Endometrial microvascular endothelial cells (primary cell): ENCODE results near the gene RNF13. TPM values are rescaled to one million over a fixed set of nuclear protein-coding genes. Genes with fewer than 3 reads are reported as not detected.
"Not testable (repeated sequence)": the region's sequence is repeated elsewhere in the genome, so short reads cannot be mapped to it uniquely, and the experiment has no call there.

Source experiments
- in situ Hi-C: cut with HindIII; loops from 2 replicates; pipeline ENCODE4 v1.10.0; 2017; ENCODE audit warnings: low sequenced_read_pairs, low pct_unique_long_range_greater_than_20kb; ENCODE audit errors: inconsistent ontology term
- total RNA-seq: library from RNA; depleted of rRNA; stranded (reverse); fragments of >200 nt; gene quantifications from one replicate; pipeline ENCODE4 v1.2.3, GENCODE V29; 2015; ENCODE audit errors: inconsistent ontology term

The RNF13 gene
- total RNA-seq, 1 donor from 2014 or later: 47.9 TPM

DNA sequence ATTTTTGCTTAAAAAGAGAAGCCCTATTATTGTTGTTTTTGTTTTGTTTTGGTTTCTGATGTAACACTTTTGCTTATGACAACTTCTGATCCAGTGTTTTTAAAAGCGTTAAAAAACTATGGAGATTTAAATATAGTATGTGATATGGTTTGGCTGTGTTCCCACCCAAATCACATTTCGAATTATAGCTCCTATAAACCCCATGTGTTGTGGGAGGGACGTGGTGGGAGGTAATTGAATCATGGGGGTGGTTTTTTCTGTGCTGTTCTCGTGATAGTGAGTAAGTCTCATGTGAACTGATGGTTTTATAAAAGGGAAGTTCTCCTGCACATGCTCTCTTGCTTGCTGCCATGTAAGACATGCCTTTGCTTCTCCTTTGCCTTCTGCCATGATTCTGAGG, 16.6 kb downstream of the RNF13 start:
- in situ Hi-C loops: not testable (repeated sequence)

DNA sequence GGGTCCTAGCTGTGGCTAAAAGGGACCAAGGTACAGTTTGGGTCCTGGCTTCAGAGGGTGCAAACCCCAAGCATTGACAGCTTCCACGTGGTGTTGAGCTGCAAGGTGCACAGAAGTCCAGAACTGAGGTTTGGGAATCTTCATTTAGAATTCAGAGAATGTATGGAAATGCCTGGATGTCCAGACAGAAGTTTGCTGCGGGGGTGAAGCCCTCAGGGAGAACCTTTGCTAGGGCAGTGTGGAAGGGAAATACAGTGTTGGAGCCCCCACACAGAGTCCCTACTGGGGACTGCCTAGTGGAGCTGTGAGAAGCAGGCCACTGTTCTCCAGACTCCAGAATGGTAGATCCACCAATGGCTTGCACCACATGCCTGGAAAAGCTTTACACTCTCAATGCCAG, 17.9 kb downstream of the RNF13 start:
- in situ Hi-C loops: no loop called here

DNA sequence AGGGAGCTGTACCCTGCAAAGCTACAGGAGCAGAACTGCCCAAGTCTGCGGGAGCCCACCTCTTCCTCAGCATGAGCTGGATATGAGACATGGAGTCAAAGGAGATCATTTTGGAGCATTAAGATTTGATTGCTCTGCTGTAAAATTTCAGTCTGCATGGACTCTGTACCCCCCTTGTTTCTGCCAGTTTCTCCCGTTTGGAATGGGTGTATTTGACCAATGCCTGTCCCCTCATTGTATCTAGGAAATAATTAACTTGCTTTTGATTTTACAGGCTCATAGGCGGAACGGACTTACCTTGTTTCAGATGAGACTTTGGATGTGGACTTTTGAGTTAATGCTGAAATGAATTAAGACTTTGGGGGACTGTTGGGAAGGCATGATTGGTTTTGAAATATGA, 18.3 kb downstream of the RNF13 start:
- in situ Hi-C loops: no loop called here

DNA sequence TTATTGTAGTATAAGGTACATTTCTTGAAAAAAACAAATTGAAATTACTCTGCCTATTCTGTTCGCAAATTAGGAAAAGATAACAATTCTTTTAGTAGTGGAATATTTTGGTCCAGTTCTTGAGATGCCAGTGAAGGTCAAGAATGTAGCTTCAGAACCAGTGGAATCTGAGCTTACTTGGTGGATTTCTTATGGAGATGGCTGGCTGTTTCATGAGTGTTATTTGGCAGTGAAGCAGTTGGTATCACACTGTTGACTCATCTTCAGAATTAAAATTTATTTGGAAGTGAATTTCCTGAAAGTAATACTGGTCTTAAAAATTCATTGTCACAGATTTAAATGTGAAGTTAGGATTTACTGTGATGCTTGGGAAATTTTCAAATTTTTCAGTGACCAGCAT, 19.1 kb downstream of the RNF13 start:
- in situ Hi-C loops: no loop called here

DNA sequence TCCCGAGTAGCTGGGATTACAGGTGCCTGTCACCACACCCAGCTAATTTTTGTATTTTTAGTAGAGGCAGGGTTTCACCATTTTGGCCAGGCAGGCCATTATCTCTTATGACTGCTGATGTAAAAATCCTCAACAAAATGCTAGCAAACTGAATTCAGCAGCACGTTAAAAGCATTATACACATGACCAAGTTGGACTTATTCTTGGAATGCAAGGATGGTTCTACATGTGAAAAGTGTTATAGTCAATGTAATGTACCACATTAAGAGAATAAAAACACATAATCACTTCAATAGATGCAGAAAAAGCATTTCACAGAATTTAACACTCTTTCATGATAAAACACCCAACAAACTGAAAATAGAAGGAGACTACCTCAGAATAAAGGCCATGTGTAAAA, 20.2 kb downstream of the RNF13 start:
- in situ Hi-C loops: no loop called here

DNA sequence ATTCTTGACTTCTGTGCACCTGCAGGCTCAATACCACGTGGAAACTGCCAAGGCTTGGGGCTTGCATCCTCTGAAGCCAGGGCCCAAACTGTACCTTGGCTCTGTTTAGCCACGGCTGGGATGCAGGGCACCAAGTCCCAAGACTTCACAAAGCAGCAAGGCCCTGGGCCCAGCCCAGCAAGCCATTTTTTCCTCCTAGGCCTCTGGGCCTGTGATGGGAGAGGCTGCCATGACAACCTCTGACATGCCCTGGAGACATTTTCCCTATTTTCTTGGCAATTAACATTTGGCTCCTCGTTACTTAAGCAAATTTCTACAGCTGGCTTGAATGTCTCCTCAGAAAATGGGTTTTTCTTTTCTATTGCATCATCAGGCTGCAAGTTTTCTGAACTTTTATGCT, 25.5 kb downstream of the RNF13 start:
- in situ Hi-C loops: not testable (repeated sequence)

DNA sequence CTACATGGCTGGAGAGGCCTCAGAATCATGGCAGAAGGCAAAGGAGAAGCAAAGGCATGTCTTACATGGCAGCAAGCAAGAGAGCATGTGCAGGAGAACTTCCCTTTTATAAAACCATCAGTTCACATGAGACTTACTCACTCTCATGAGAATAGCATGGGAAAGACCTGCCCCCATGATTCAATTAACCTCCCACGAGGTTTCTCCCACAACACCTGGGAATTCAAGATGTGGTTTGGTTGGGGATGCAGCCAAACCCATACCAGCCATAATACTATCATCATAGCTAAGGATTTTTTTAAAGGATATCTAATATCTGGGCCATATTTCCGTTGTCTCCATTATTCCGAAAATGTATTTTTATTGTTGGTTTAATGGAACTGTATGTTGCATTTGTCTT, 26.5 kb downstream of the RNF13 start:
- in situ Hi-C loops: not testable (repeated sequence)

DNA sequence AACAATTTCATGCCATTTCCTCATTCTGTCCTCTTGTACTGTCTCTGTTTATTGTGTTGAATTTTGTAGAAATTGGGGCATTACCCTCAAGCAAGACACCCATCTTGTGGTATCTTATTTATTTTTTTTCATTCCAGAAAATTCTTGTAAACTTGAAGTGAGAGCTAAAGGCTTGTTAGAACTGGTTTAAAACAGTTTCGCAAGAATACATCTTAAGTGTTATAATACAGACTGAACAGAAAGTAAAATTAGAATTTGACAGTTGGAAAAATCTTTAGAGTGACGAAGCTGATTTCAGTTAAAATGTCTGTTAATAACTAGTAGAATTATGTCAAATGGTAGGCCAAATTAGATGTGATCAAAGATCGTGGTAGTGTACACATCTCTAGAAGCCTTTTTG, 26.9 kb downstream of the RNF13 start:
- in situ Hi-C loops: no loop called here

DNA sequence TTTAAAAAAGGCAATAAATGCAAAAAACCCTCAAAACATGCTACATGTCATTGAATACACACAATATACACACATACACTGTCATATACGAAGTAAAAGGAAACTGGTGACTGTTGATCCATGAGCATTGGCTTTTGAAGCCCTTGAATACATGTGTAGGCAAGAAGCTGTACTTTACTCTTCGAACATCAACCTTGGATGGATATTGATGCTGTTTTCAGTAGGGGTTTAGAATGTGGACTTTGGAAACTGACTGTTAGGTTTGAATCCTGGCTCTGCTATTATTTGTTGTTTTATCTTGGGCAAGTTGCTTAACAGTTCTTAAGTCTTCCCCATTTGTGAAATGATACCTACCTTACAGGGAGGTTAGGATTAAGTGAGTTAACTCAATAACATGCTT, 30.5 kb downstream of the RNF13 start:
- in situ Hi-C loops: no loop called here

DNA sequence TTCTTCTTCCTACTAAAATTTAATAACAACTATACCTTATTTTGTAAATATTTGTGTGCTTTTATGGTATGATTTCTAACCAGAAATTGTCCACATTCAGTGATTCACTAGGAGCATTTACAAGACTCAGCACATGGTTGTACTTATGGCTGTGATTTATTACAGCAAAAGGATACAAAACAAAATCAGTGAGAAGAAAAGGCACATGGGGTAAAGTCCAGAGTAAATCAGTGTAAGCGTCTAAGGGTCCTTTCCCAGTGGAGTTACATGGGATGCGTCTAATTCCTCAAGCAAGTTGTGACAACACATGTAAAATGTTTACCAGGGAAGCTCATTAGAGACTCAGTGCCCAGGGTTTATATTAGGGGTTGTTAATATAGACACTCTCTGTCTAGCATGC, 31.1 kb downstream of the RNF13 start:
- in situ Hi-C loops: no loop called here

DNA sequence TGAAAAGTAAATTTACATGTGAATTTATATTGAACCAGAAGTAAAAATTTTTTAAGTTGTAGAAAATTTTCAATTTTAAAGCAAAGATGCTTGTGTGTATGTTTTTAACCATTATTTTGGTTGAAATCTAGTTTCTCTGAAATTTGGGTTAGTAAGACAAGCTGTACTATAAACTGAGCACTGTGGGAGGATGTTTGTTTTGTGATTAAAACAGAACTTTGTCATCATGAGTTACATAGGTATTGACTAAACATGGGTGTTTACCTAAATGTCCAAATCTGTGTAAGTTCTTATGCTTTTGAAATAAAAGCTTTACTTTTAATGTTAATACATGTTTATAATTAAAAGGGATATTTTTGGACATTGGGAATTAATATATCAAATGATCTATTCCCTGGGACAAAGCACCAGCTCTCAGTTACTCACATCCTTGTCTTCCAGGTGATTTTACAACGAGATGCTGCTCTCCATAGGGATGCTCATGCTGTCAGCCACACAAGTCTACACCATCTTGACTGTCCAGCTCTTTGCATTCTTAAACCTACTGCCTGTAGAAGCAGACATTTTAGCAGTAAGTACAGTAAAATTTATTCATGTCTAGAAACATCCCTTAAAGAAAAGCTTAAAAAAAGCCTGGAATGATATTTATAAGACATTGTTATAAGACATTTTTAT, 32.7 kb downstream of the RNF13 start:
- in situ Hi-C loops: no loop called here

DNA sequence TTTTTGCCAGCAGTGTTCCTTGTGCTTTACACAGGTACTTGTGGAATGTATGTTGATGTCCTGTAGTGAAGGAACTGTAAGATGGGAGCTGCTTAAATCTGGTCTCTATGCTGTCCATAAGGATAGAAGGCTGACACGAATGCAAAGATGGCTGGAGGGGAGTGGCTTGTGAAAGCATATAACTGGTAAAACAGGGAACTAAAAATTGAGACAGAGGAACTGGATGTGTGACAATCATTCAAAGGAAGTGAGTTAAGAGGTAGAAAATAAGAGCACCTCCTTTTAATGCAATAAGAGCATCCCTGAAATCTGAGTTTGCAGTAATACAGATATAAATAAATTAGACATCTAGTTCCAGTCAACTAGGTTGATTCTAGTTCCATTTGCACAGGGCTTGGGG, 35.2 kb downstream of the RNF13 start:
- in situ Hi-C loops: no loop called here

DNA sequence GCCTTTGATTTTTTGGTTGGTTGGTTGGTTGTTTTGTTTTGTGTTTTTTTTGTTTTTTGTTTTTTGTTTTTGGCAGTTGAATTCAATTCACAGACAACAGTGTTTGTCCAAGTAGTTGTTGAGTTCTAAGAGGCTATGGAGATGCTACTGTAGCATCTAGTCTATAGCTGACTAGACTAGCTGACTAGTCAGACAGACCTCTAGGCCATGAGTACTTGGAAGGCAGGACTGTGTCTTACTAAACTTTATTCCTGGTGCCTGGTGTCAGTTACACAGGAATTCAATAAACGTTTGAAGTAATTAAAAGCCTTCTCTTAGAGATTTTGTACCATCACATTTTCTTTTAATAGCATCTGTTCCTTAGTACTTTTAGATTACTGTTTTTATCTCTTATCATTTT, 35.7 kb downstream of the RNF13 start:
- in situ Hi-C loops: no loop called here

DNA sequence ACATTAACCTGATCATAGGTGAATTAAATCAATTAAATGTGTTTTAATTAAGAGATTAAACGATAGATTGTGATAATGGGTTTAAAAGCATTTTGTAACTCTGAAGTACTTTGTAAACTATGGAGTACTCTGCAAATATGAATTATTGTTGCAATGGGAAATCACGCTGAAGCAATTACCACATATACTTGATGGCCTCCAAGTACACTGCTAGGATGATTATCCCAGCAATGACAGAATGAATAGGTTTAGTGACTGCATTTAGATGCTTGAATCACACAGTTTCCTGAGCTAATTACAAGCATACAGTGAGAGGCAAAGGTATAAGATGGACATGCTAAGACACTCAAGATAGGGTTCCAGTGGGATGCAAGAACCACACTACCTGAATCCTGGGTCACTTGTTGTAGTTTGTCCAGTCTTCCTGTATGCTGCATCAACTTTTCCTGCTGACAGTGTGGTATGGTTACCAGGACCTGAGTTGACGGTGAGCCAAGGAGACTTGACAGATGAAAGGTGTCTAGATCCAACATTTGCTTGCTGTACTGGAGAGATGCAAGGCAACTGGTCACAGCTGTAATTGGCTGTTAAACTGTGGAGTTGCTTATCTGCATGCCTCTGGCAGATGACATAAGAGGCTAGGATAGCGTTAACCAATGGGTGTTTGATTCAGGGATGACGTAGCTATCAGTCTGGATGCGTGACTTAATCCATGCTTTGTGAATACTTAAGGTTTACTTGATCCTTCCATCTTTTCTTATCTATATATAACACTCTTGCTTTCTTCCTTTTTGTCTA, 38.0 kb downstream of the RNF13 start:
- in situ Hi-C loops: no loop called here

DNA sequence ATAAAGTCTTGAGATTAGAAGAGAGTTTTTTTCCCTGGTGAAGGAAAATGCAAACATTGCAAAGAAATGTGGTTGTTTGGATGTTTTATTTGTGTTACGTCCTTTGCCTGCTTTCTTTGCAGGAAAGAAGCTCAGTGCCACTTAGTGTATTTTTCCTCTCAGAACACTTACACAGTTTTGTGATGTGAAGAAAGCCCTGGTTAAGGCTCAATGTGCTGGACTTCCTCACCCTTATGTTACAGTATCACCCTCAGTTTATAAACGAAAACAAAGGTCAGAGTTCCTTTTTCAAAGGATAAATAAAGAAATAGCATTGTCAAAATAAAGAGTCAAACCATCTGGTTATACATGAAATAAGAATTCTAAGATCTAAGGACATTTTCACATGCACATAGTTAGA, 45.9 kb downstream of the RNF13 start:
- in situ Hi-C loops: no loop called here

DNA sequence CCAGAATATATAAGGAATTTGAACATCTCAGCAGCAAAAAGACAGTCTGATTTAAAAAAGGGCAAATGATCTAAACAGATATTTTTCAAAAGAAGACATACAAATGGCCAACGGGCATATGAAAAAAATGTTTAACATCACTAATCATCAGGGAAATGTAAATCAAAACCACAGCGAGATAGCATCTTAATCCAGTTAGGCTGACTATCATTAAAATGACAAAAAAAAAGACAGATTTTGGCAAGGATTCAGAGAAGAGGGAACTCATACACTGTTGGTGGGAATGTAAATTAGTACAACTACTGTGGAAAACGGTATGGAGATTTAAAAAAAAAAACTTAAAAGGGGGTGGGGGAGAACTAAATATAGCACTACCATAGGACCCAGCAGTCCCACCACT, 47.9 kb downstream of the RNF13 start:
- in situ Hi-C loops: no loop called here

DNA sequence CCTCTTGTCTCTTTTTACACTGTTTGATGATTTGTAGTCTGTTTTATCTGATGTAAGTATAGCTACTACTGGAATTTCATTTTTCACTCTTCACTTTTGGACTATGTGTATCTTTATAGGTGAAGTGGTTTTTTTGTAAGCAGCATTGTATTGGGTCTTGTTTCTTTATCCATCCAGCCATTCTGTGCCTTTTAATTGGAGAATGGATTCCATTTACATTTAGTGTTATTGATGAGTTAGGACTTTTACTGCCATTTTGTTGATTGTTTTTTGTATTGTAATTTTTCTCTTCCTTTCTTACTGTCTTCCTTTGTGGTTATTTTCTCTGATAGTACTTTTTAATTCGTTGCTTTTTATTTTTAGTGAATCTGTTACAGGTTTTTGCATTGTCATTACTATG, 54.5 kb downstream of the RNF13 start:
- in situ Hi-C loops: no loop called here

DNA sequence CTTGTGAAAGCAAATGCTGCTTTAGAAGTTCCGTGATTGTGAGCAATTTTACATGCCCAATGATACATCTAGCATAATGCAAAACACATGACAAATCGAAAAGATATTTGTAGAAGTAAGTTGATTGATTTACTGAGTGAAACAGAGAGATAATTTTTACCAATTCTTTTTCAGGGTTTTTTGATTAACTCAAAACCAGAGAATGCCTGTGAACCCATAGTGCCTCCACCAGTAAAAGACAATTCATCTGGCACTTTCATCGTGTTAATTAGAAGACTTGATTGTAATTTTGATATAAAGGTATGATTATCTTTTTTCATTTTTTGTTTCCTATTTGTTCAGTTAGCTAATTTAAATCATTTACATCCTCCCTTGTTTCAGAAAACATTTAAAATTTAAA, 58.8 kb downstream of the RNF13 start:
- in situ Hi-C loops: no loop called here

DNA sequence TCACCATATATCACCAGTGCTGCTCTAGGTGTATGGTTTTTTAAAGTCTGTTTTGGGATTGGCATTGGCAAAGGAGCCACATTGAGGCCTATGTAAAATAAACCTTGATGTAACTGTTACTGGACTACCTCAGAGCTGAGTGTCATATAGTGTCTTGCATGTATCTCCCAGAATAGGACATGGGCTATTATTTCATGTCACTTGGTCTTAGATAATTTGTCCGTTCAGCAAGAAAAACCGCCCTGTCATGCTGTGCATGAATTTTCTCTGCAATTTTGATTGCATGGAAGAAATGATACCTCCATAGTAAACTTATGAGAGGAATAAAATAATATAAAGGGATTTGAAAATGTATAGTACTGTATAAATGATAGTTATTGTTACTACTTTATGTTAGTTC, 59.6 kb downstream of the RNF13 start:
- in situ Hi-C loops: no loop called here

DNA sequence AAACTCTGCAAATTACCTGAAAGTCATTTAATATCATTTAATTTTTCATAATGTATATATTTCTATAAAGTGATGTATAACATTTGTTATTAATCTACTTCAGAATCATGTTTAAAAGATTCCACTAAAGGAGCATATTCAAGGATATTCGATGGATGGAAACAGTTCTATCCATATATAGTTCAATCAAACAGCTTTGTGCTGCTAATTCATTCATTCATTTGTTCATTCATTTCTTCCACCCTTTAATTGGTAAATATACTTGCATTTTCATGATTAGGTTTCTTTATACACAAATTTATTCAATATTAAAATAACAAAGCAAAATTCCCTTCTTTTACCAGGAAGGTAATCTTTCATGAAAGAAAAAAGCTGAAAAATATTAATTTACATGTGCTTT, 64.7 kb downstream of the RNF13 start:
- in situ Hi-C loops: no loop called here

DNA sequence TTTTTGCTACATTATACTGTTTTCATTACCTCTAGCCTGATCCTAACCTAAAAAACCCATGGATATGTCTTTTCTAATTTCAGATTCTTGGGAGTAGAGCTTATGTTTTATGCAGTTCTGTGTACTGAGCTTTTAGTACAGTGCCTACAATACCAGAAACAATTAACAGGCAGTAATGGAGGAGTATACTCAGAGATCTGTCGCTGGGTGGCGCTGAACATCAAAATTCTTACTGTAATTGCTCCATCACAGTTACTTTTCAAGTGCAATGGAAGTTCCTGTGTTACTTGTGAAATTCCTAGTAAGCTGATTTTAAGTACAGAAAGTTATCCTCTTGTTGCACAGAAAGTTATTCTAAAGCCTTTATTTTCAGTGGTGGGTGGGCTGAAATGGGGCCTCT, 66.9 kb downstream of the RNF13 start:
- in situ Hi-C loops: no loop called here
